A673 (cell line): ENCODE data around the gene DNTT. TPM values are rescaled to one million over a fixed set of nuclear protein-coding genes. Genes with fewer than 3 reads are reported as not detected.

Experiments
- BruUV-seq: library from RNA; stranded (reverse); fragments of 400-500 nt; replicated peaks from 2 replicates; lab custom pipeline; 2021; lab: Mats Ljungman, UMichigan
- CTCF ChIA-PET: fragments of 300-600 bp; sonication (Branson Sonifier 250); formaldehyde crosslinking; loops from one replicate; lab custom pipeline; 2022; ENCODE audit warnings: antibody characterized with exemption; lab: Charles Lee
- POLR2A ChIA-PET: fragments of 300-600 bp; sonication (Branson Sonifier 250); formaldehyde crosslinking; loops from one replicate; lab custom pipeline; 2022; ENCODE audit warnings: antibody characterized with exemption; ENCODE audit not compliant: low non-redundant PET; lab: Charles Lee
- DNase-seq: peaks from one replicate; pipeline ENCODE4 v3.0.0-alpha.2; 2015; ENCODE audit warnings: low spot score
- H3K27ac ChIP-seq: fragments of 200-600 bp; sonication (generic); 2 replicates; pipeline ENCODE4 v1.5.1; 2016; ENCODE audit warnings: mixed run types, low read depth, mild to moderate bottlenecking, mixed read lengths, antibody characterized with exemption, low read length; ENCODE audit not compliant: poor library complexity, severe bottlenecking
- H3K27me3 ChIP-seq: fragments of 200-600 bp; sonication (generic); replicated peaks from 2 replicates; pipeline ENCODE4 v1.6.1; 2017; ENCODE audit warnings: mixed run types, low read depth, mild to moderate bottlenecking, mixed read lengths, antibody characterized with exemption, low read length; ENCODE audit not compliant: insufficient read depth, poor library complexity
- H3K36me3 ChIP-seq: fragments of 200-600 bp; sonication (generic); 2 replicates; pipeline ENCODE4 v1.6.1; 2016; ENCODE audit warnings: mixed run types, mild to moderate bottlenecking, mixed read lengths, antibody characterized with exemption, low read length; ENCODE audit not compliant: insufficient read depth, poor library complexity, severe bottlenecking
- H3K4me1 ChIP-seq: fragments of 200-600 bp; sonication (generic); 2 replicates; pipeline ENCODE4 v1.6.1; 2017; ENCODE audit warnings: mixed run types, mild to moderate bottlenecking, mixed read lengths, antibody characterized with exemption, low read length; ENCODE audit not compliant: insufficient read depth, poor library complexity, severe bottlenecking
- H3K4me3 ChIP-seq: fragments of 200-600 bp; sonication (generic); 2 replicates; pipeline ENCODE4 v1.5.1; 2016; ENCODE audit warnings: low read depth, mixed run types, mild to moderate bottlenecking, mixed read lengths, low read length; ENCODE audit not compliant: poor library complexity, severe bottlenecking
- H3K9me3 ChIP-seq: fragments of 200-600 bp; sonication (generic); 2 replicates; pipeline ENCODE4 v1.6.1; 2016; ENCODE audit warnings: mixed run types, low read depth, mild to moderate bottlenecking, mixed read lengths, antibody characterized with exemption, low read length; ENCODE audit not compliant: poor library complexity, severe bottlenecking
- EZH2 ChIP-seq: fragments of 200-600 bp; sonication (generic); IDR thresholded peaks from 2 replicates; pipeline ENCODE4 v1.6.1; 2017; ENCODE audit warnings: borderline replicate concordance, low read depth, mild to moderate bottlenecking, mixed read lengths, antibody characterized with exemption, low read length; ENCODE audit not compliant: poor library complexity, severe bottlenecking
- intact Hi-C: fragments of 100-400 bp; cut with micrococcal nuclease; formaldehyde crosslinking; loops from one replicate; pipeline ENCODE4 v1.10.0; 2022; ENCODE audit not compliant: unreplicated experiment
- total RNA-seq: library from RNA; stranded (reverse); gene quantifications from 2 replicates; pipeline ENCODE4 v1.2.3, GENCODE V29; 2021
- TF ChIP-seq, protein P1 (sequence below): fragments of 300-800, 200-600 bp; sonication (generic); conservative IDR thresholded peaks from 2 replicates; pipeline ENCODE4 v1.5.1; 2017; ENCODE audit warnings: low read depth, mild to moderate bottlenecking, antibody characterized with exemption, low read length, moderate library complexity, mixed read lengths

DNTT gene
- total RNA-seq, 1 experiment from 2014 or later: not detected

- Histone ChIP-seq H3K27ac (no peak overlapping the region), H3K36me3 (no peaks in the 10 kb centered on the region), H3K4me3 (no peak overlapping the region), H3K9me3 (no peaks in the 10 kb centered on the region), H3K27me3 (peaks cover 40% of the 10 kb centered on the region), H3K4me1 (no peaks in the 10 kb centered on the region)
- DNase-seq: no peak
- CTCF ChIA-PET: interaction anchor here (1.2 kb wide), 1 partner anchor 92 kb away, joined by 7 read pairs; no protein-coding TSS in a partner anchor
- TF ChIP-seq EZH2: no peak
- TF ChIP-seq, protein P1, sequence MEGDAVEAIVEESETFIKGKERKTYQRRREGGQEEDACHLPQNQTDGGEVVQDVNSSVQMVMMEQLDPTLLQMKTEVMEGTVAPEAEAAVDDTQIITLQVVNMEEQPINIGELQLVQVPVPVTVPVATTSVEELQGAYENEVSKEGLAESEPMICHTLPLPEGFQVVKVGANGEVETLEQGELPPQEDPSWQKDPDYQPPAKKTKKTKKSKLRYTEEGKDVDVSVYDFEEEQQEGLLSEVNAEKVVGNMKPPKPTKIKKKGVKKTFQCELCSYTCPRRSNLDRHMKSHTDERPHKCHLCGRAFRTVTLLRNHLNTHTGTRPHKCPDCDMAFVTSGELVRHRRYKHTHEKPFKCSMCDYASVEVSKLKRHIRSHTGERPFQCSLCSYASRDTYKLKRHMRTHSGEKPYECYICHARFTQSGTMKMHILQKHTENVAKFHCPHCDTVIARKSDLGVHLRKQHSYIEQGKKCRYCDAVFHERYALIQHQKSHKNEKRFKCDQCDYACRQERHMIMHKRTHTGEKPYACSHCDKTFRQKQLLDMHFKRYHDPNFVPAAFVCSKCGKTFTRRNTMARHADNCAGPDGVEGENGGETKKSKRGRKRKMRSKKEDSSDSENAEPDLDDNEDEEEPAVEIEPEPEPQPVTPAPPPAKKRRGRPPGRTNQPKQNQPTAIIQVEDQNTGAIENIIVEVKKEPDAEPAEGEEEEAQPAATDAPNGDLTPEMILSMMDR: peak; percentile 30; the same call in 1 of the 2 replicates
- BruUV-seq: no TSS peak
- POLR2A ChIA-PET: no interaction called here
- intact Hi-C loops: no loop called here
These were observed 17.6 kb downstream of the DNTT start for GRCh38 chr10:96321822-96322221.

GRCh38 chr10:96322275-96322674 is 18.0 kb downstream of the DNTT start:
- Histone ChIP-seq H3K4me1 (no peaks in the 10 kb centered on the region), H3K9me3 (no peaks in the 10 kb centered on the region), H3K27ac (no peak overlapping the region), H3K27me3 (peaks cover 44% of the 10 kb centered on the region), H3K4me3 (no peak overlapping the region), H3K36me3 (no peaks in the 10 kb centered on the region)
- ChIA-PET CTCF (no interaction called here), POLR2A (no interaction called here)
- no peak for TF ChIP-seq EZH2
- TF ChIP-seq, protein P1: no peak
- intact Hi-C loops: no loop called here
- DNase-seq: no peak
- BruUV-seq: no TSS peak

DNA sequence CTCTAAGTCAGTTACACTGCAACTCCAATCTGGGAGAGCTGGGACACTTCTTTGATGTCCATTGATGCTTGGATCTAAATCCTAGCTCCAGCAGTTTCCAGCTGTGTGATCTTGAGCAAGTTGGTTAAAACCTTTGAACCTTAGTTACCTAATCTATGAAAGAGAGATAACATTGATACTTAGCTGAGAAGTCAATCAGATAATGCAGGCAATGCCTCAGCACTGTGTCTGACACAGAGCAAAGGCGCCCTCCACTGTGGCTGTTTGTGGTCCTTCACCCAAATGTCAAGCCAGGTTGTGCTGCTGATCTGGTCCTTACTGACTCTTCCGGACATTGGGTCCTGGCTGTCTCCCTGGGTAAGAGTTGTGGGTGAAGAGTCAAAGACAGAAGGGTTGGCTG is 20.2 kb downstream of the DNTT start:
- intact Hi-C loops: no loop called here
- Histone ChIP-seq H3K27ac (no peak overlapping the region), H3K9me3 (no peaks in the 10 kb centered on the region), H3K4me3 (no peak overlapping the region), H3K4me1 (no peaks in the 10 kb centered on the region), H3K27me3 (peaks cover 54% of the 10 kb centered on the region), H3K36me3 (no peaks in the 10 kb centered on the region)
- BruUV-seq: no TSS peak
- CTCF ChIA-PET: no interaction called here
- no peak for DNase-seq
- POLR2A ChIA-PET: no interaction called here
- no peak for TF ChIP-seq EZH2
- TF ChIP-seq, protein P1: no peak
